ENCODE measurements around the gene RFTN1.
A peak's percentile ranks its signal among the peaks of the same experiment; 100 is the strongest.

The RFTN1 gene

DNA sequence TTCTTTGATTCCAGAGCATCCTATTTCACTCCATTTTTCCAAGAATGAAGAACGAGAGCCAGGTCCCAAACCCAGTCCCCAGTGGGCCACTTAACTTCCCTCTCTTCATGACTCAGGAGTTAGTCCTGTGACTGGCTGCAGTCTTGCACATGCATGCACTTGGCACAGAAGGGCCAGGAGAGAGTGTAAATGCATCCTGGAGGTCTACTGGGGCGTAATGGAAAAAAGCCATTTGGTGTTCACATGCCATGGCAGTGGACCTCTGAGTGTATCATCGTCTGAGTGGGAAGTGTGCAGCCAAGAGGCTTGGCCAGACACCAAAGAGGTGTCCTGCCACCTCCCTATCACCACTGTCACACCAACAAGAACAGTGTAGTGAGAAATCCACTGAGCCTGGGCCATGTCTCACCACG lies 15.1 kb upstream of the RFTN1 start:
- no peak for DNase-seq

DNA sequence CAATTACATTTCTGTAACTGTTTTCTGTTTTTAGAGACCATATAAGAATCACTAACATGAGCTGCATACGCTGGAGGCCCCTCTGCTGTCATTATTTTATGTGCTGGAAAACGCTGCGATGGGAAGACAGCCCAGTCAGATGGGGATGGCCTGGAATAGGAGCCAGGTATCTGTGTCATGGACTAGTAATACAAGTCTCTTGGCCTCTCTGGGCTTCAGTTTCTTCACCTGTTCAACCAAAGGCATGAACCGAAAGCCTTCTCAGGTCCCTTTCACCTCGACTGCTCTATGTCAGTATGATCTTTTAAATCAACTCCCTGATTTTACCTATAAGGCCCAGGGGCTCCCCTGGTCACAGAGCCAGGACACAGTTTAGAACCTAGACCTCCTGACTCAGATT lies 14.6 kb upstream of the RFTN1 start:
- no peak for DNase-seq

DNA sequence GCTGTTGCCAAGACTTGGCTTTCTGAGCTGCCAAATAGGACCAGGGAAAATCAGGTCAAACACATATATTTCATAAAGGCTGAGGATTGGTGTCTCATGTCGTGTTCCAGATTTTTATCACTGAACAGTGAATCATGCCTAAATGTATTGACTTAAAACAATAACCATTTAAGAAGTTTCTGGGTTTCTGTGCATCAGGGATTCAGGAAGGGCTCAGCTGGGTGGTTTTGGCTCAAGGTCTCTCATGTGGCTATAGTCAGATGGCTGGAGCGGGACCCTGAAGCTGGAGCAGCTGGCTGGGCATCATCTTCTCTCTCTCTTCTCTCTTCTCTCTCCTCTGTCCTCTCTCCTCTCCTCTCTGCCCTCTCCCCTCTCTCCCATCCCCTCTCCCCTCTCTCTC lies 10.7 kb upstream of the RFTN1 start:
- DNase-seq = no peak

DNA sequence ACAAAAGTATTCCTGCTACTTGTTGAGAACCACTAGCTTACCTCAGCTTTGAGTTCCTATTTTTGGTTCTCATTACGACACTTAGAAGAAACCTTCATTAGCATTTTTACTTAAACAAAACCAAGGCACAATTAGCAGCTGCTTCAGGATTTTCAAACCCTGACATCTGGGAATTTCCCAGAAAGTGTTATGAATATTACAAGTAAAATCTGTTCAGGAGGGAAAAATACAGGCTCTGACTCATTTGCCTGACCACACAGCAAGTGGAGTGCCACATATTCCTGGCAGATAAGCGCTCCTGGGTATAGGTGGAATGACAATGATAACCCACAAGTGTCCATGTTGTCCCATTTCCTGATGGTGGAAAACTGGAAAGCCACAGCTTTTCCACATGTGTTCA lies 10.3 kb upstream of the RFTN1 start:
- no peak for DNase-seq

DNA sequence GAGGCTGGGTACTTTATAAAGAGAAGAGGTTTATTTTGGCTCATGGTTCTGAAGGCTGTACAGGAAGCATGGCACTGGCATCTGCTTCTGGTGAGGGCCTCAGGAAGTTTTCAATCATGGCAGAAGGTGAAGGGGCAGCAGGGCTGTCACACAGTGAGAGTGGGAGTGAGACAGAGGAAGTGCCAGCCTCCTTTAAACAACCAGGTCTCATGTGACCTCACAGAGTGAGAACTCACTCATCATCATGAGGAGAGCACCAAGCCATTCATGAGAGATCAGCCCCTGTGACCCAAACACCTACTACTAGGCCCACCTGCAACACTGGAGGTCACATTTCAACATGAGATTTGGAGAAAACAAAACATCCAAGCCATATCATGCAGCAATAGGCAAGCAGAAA lies 9.3 kb upstream of the RFTN1 start:
- peak in 1 of 5 experiments; percentile 14 for DNase-seq

DNA sequence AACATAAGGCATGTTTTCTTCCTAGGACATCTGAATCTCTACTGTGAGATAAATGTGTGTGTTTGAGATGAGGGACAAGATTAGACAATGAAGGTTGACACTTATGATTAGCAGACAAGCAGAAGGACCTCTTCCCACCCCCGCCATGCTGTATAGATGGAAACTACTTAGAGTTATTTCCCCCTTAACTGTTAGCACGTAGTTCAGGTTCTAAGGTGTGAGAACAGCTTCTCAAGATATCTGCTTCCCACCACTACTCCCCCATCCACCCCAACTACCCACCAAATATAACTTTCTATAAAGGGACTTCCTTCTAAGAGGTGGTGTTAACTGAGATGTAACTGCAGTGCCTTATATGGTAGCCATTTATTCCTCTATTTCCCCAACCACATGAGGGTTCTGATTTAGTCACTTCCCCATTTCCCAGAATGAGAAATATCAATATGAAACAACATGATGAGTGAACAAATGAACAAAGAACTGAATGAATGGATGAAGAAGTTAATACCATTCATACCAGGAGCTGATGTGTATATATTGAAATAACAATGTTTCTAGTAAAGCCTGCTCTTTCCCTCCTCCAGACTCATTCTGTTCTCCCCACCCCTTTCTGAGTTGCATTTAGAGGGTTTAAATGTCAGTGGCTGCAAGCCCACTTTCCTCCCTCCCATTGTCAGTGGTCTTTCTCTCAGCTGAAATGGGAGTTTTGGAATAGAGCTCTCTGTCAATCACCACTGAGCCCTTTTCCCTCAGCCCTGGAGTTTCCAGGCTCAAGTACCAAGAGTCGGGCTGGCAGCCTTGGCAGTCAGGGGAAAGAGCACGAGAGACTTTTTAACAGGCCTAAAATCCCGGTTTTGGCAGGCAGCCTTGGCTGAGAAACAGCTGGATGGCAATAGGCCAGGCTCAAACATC lies 7.7 kb upstream of the RFTN1 start:
- DNase-seq = no peak

DNA sequence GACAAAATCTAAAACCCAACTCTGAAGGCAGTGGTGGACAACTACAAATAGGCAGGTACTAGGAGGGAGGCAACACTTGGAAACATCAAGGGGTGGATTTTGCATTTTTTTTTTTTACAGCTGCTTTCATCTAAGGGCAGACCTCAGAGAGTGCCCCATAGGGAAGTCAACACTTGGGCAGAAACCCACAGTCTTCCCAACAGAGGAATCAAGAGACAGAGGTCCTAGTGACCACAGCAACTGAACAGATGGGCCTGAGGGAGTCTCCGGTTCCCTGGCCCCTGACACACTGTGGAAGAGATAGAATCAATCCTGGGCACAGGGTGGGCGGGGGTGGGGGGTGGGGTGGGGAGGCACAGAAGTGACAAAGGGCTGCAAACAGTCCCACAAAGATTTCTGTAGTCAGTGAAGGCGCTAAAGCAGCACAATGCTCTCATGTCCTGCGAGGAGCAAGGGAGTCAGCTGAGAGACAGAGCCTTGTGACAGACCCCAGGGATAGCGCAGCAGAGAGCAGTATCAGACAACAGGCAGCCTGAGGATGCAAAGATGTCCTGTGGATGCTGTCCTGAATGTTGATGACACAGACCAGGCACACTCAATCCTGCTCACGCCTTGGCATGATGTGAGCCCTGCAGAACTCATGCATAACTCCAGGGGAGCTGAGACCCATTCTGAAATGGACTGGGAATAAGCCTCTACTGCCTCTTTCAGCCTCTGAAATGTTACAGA lies 6.9 kb upstream of the RFTN1 start:
- DNase-seq = no peak

DNA sequence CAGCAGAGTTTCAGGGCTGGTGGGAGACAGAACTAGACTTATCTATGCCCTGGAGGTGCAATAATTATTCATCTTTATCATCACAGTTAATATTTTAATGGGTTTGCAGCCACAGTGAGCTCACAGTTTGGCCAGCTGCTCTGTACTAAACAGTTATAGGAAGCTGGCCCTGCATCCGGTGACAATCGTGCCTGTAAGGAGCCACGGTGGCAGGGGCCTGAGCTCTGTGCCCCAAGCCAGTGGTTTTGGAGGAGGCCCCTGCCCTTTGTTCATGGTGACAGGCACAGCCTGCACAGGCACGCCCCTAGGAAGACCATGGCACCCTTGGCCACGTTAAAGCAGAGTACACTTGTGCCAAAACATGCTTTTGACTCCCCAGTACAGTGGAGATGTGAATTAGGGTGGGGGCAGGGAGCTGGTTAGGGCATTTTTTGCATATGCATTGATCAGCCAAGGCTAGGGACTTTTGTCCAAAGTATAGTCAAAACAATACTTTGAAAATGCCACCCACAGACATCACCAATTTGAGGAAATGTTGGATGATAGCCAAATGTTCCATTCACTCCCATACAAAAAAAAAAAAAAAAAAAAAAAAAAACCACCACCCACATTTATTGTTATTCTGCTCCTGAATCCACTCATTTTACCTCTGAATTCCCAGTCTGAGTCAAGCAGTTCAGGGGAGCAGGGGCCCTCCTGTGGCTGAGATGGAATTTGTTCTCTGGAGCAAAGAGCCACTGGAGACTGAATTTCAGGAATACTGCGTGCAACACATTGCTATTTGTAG lies 3.4 kb upstream of the RFTN1 start:
- peak in 1 of 5 experiments; percentile 47 for DNase-seq

DNA sequence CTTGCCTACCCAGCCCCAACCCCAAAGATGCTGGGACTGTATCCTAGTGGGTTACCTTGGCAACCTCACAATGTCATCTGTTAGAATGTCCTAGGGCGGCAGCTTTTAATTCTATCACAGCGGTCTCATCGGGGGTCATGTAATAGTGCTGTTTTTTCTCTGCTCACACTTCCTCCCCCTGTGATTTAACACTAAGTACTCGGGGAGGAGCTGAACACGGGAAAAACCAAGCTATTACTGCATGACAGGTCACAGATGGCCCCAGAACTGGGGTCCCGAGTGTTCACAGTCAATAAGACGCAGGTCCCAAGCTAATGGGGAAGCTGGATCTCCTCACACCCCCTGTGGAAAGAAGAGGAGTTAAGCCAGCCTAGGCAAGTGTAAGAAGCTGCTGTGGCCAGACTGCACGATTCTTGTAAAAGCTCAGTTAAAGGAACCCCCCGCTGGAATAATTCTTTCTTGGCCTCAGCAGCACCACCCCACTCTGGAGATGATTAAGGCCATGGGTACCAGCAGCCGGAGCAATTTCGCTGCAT lies 2.5 kb upstream of the RFTN1 start:
- DNase-seq = no peak

DNA sequence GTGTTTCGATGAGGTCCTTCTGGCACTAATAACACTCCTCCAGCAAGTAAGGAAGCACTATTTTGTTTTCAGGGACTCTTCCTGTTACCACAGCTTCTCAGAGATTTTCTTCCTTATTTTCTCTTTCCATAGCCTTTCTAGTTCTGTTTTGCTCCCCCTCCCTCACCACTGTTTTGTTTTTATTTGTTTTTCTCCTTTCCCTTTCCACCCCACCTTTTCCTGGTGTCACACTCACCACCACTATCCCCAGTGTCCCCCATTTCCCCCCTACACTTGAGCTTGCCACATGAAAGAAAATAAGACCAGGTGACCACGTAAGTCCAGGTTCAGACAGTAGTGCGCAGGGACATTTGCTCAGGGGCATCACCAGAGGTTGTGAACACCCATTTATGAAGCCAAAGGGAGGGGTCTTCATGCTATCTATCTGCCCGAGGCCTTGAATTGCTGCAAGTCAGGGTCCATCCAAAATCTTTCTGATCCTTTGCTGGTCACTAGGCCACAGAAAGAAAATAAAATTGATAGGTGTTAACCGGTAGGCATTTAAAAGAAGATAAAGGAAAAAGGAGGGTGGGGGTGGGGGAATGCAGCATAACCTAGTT lies 1.4 kb upstream of the RFTN1 start:
- no peak for DNase-seq

DNA sequence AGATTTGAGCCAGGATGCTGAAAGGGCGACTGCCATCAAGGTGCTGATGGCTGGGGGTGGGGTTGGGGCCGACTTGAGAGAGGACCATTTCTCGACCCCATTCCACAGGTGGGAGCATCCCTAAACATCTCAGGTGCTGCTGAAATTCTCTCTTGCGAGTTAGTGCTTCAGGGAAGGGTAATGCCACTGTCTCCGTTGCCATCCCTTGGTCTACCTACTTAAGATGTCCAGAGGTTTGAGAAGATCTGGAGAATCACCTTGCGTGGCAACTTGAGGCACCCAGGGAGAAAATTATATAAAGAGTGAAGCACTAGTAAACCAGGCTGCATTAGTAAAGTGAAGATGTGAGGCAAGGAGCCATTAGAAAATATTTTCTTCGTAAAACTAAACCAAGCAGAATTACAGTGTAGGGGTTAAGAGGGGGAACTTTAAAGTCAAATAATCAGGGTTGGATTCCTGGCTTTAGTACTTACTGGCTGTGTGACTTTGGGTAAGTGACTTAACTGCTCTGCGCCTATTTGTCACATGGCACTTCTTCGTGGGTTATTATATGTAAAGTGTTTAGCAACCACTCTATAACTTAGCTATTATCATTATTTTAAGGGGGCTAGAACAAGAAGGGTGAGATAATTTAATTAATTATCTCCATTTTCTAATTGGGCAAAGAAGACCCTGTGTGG lies 662 bp upstream of the RFTN1 start:
- DNase-seq = peak in 1 of 5 experiments; percentile 16

DNA sequence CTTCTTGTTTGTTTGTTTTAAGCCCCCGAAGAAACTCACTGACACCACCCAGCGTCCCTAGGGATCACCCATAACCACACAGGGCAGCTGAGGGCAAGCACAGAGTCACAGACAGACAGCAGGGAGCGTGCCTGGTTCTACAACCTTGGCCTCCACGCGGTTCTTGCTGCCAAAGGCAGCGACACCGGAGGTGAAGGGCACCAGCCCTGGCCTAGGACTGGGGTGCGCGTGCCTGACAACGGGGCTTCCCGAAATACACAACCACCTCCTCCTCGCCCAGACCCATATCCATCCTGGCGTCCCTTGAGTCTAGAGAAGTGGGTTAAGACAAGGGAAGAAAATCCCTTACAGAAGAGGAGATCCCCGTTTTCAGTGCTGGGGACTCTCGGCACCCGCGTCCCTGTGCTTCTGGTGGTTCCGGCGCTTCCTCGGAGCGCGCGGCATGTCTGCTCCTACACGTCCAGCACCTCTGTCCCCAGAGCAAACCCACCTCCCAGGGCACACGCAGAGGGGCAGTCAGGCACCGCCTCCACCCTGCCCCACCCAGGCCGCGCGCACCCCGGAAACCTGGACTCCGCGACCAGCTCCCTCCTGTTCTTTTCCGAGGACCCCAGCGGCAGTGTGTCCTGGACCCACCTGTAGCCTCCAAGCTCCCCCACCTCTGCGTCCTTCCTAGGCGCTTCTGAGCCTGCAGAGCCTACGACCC lies 911 bp downstream of the RFTN1 start:
- DNase-seq = peak in 4 of 5 experiments; percentile 19 to 69 (median 32)

DNA sequence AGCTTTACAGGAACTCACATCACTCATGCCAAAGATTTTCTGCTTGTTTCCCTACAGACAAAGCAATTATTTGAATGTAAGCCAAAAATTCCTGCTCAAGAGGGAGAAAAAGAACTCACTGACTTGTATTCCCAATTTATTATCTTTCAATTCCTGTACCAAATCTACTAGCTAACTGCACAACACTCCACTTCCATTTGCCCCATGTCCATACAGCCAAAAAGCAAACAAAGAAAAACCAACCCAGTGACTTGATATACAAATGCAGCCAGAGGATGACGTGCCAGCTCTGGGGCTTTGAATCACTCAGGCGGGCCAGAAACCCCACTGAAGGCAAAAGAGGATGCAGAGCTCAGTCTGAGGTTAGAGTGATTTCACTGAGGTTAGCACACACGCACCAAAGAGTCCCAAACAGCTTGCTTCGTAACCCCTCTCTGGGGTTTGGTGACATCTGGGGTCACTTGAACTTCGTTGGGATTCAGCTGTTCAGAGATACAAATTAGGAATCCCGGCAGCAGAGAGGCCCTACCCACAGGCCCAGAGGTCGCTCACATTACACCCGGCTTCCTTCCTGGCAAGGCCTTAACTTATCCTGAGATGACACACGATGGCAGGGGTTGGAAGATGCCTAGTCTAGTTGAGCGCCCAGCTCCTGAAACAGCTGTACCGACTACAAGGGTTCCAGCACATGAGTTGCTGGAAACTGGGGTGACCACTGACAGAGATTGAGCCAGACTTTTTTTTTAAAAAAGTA lies 1.6 kb downstream of the RFTN1 start:
- peak in 4 of 5 experiments; percentile 61 to 95 (median 77) for DNase-seq

DNA sequence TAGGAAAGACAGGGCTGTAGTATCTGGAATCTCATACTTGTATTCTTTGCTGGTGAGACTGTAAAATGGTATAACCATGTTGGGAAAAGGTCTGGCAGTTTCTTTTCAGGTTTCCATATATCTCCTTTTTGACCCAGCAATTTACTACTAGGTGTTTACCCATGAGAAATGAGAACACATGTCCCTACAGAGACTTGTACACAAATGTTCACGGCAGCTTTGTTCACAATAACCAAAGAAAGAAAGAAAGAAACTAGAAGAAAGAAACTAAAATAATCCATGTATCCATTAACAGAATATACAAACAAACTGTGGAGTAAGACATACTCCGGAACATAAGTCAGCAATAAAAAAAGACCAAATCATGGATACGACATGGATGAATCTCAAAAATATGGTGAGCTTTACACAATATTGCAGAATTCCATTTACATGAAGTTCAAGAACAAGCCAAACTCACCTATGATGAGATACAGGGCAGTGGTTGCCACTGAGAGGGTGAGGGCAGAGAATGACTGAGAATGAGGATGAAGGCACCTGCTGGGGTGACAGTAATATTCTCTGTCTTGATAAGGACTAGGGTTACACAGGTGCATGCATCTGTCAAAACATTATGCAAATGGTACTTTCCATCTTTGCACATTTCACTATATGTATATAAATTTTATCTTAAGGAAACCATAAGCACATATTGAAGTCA lies 2.7 kb downstream of the RFTN1 start:
- DNase-seq = peak in 1 of 5 experiments; percentile 54

DNA sequence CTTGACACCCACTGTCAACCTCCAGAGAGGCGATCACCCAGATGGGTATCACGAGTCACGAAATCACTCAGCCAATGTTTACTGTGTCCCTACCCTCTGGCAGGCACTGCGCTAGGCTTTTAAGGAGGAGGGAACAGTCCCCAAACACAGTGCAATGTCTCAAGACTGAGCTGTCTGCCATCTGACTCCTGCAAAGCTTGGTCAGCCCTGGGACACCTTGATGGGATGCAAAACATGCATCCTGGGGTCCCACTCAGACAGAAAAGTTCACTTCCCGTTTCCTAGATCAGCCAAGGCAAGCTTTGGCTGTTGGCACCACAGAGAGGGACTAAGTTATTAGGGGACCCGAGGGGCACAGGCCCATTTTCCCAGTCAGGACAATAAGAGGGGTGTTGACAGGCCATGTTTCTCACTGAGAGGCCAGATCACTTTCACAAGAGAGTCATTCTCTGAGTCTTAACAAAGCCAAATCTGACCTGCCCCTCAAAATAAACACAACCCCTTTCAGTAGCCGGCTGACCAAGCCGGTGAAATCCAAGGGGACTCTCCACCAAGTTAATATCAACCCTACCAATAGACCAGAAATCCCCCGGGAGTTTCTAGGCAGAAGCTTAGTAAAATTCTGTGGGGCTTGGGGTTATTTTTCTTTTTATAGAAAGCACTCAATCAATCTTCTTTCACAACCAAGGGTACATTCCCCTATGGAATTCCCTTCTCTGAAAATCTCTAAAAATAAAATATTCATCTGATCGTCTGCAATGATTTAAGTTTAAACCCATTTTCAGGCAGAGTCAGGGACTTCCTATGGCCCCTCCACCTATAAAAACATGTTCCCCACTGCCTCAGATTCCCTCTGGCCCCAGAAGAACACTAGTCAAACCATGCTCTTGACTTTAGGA lies 3.5 kb downstream of the RFTN1 start:
- peak in 1 of 5 experiments; percentile 72 for DNase-seq

DNA sequence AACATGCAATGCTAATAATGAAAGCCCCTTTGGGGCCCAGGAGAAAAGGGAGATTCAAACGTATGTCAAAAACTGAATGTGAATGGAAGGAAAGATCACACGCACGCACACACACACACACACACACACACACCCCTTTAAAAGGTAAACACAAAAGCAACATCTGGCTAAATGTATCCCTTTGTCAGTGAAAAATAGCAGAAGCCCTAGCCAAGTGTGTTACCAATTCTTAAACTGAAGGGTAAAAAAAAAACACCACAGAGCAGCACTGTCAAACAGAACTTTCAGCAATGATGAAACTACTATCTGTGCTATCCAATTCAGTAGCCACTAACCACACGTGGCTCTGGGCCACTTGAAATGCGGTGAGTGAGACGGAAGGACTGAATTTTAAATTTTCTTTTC lies 4.9 kb downstream of the RFTN1 start:
- DNase-seq = peak in 1 of 5 experiments; percentile 84

DNA sequence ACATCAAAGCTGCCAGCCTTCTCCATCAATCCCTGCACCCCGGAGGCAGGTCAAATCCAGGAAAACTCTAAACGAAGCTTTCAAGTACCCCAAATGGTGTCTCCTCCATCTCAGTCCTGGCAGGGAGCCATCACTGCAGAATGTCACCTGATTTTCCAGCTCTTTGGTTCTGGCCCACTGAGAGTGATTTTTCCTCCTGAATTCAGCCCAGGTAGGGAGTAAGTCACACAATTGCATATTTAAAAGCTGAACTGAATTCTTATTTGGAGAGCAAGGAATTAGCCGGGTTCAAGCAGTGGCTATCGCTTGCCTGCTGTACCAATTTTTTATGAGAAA lies 5.3 kb downstream of the RFTN1 start:
- no peak for DNase-seq

DNA sequence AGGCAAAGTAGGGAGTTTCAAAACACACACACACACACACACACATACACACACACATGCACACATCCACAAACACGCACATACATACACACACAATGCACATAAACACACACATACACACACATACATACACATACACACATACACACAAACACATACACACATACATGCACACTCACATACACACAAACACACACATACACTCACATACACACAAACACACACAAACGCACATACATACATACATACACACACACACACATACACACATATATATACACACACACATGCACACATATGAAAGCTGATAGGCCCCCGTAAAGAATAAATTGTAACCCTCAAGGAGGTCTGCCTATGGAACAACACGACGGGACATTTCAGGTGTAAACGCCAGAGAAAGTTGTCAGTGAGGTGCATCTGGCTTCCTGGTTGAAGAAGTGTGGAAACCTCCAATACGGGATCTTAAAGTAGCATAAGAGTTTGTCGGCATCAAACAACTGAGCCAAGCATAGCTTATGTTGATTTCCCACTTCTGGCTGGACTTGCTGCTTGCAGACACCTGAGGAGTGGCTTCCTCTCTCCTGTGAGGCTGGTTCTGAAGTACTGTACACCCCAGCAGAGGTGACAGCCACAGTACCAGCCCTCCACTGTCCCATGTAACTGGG lies 5.8 kb downstream of the RFTN1 start:
- DNase-seq = no peak

Measured in T-helper 2 cell (primary cell).